ENCODE data around the gene CHN2.

CHN2 gene

GRCh38 chr7:29330136-29330535 lies 135.6 kb downstream of the CHN2 start:
- DNase-seq (ENCODE audit: low read depth in 3 of 3, low spot score in 1 of 3), result no peak

- DNase-seq (ENCODE audit: low read depth in 3 of 3, low spot score in 1 of 3), result no peak
Observed at GRCh38 chr7:29331163-29331562, 136.6 kb downstream of the CHN2 start.

- no peak for DNase-seq (ENCODE audit: low read depth in 3 of 3, low spot score in 1 of 3)
Observed at GRCh38 chr7:29332042-29332811, 137.7 kb downstream of the CHN2 start.

- DNase-seq (ENCODE audit: low read depth in 3 of 3, low spot score in 1 of 3), result no peak
Observed at GRCh38 chr7:29332875-29333855, 138.6 kb downstream of the CHN2 start.

GRCh38 chr7:29335188-29336083 lies 140.9 kb downstream of the CHN2 start:
- no peak for DNase-seq (ENCODE audit: low read depth in 3 of 3, low spot score in 1 of 3)

- no peak for DNase-seq (ENCODE audit: low read depth in 3 of 3, low spot score in 1 of 3)
Observed at GRCh38 chr7:29337546-29338116, 143.1 kb downstream of the CHN2 start.

- no peak for DNase-seq (ENCODE audit: low read depth in 3 of 3, low spot score in 1 of 3)
Observed at GRCh38 chr7:29340696-29341095, 146.1 kb downstream of the CHN2 start.

- DNase-seq (ENCODE audit: low read depth in 3 of 3, low spot score in 1 of 3), result no peak
Observed at GRCh38 chr7:29341156-29341555, 146.6 kb downstream of the CHN2 start.

GRCh38 chr7:29342761-29343160 lies 148.2 kb downstream of the CHN2 start:
- DNase-seq (ENCODE audit: low read depth in 3 of 3, low spot score in 1 of 3), result no peak

- DNase-seq (ENCODE audit: low read depth in 3 of 3, low spot score in 1 of 3), result no peak
Observed at GRCh38 chr7:29343399-29343798, 148.8 kb downstream of the CHN2 start.

GRCh38 chr7:29344334-29344978 lies 149.9 kb downstream of the CHN2 start:
- no peak for DNase-seq (ENCODE audit: low read depth in 3 of 3, low spot score in 1 of 3)

- DNase-seq (ENCODE audit: low read depth in 3 of 3, low spot score in 1 of 3), result no peak
Observed at GRCh38 chr7:29345590-29345989, 151.0 kb downstream of the CHN2 start.

GRCh38 chr7:29346231-29346978 lies 151.8 kb downstream of the CHN2 start:
- no peak for DNase-seq (ENCODE audit: low read depth in 3 of 3, low spot score in 1 of 3)

GRCh38 chr7:29349362-29349761 lies 154.8 kb downstream of the CHN2 start:
- DNase-seq (ENCODE audit: low read depth in 3 of 3, low spot score in 1 of 3), result no peak

GRCh38 chr7:29350351-29350750 lies 155.8 kb downstream of the CHN2 start:
- no peak for DNase-seq (ENCODE audit: low read depth in 3 of 3, low spot score in 1 of 3)

- DNase-seq (ENCODE audit: low read depth in 3 of 3, low spot score in 1 of 3), result no peak
Observed at GRCh38 chr7:29352041-29352440, 157.5 kb downstream of the CHN2 start.

GRCh38 chr7:29353810-29354209 lies 159.2 kb downstream of the CHN2 start:
- DNase-seq (ENCODE audit: low read depth in 3 of 3, low spot score in 1 of 3), result no peak

- DNase-seq (ENCODE audit: low read depth in 3 of 3, low spot score in 1 of 3), result no peak
Observed at GRCh38 chr7:29354340-29354739, 159.8 kb downstream of the CHN2 start.

GRCh38 chr7:29355388-29355787 lies 160.8 kb downstream of the CHN2 start:
- no peak for DNase-seq (ENCODE audit: low read depth in 3 of 3, low spot score in 1 of 3)

- no peak for DNase-seq (ENCODE audit: low read depth in 3 of 3, low spot score in 1 of 3)
Observed at GRCh38 chr7:29356631-29357030, 162.1 kb downstream of the CHN2 start.

All from stimulated activated CD4-positive, alpha-beta T cell treated with anti-CD3 and anti-CD28 coated beads, TNF-alpha, amount 100 ng/mL, for 1 hour (primary cell).